ENCODE data around the gene ABCD1. TPM values are rescaled to one million over a fixed set of nuclear protein-coding genes. Genes with fewer than 3 reads are reported as not detected.

The ABCD1 gene
- total RNA-seq, 2 donors from 2014 or later = 9.7 to 97.8 TPM

GRCh38 chrX:153762626-153763173, 38.0 kb downstream of the ABCD1 start:
- Histone ChIP-seq H3K36me3 (no peaks in the 10 kb centered on the region), H3K27me3 (replicated peaks; ENCODE audit: insufficient read depth) (no peaks in the 10 kb centered on the region), H3K27ac (no peak overlapping the region), H3K9me3 (no peaks in the 10 kb centered on the region), H3K4me1 (replicated peaks) (no peaks in the 10 kb centered on the region), H3K4me3 (no peak overlapping the region)
- no peak for TF ChIP-seq POLR2AphosphoS5 (IDR thresholded peaks at IDR 0.05)
- intact Hi-C loops (cut with DNase I) = loop anchor here (5.0 kb wide), 1 partner anchor 185 kb away; no protein-coding TSS in a partner anchor
- WGBS = 87% methylated on average over 13 of the region's 14 CpGs
- DNase-seq (ENCODE audit: low spot score) = no peak

- H3K36me3 ChIP-seq = no peaks in the 10 kb centered on the region
- intact Hi-C loops (cut with DNase I) = loop anchor here (5.0 kb wide), 1 partner anchor 184 kb away; no protein-coding TSS in a partner anchor
- H3K4me1 ChIP-seq (replicated peaks) = no peaks in the 10 kb centered on the region
- no peaks in the 10 kb centered on the region for H3K27me3 ChIP-seq (replicated peaks; ENCODE audit: insufficient read depth)
- TF ChIP-seq POLR2A (IDR thresholded peaks at IDR 0.05) (no peak), POLR2AphosphoS5 (IDR thresholded peaks at IDR 0.05) (no peak), CTCF (IDR thresholded peaks at IDR 0.05) (no peak)
- no peak overlapping the region for H3K27ac ChIP-seq
- H3K4me3 ChIP-seq = no peak overlapping the region
- H3K9me3 ChIP-seq = no peaks in the 10 kb centered on the region
- WGBS = 84% methylated on average over 18 of the region's 18 CpGs
- DNase-seq (ENCODE audit: low spot score) = no peak
Observed at GRCh38 chrX:153763298-153763932, 38.8 kb downstream of the ABCD1 start.

GRCh38 chrX:153763989-153764755, 39.5 kb downstream of the ABCD1 start, which contains the start of gene PLXNB3:
TSS of gene PLXNB3 (plus strand) at chrX:153764249. CDS start at chrX:153765536, 1,287 bp downstream.
- no peaks in the 10 kb centered on the region for H3K27me3 ChIP-seq (replicated peaks; ENCODE audit: insufficient read depth)
- WGBS = no CpG with 5 or more reads among the region's 26 CpGs
- TF ChIP-seq POLR2AphosphoS5 (IDR thresholded peaks at IDR 0.05) (peak; percentile 66), POLR2A (IDR thresholded peaks at IDR 0.05) (peak; percentile 50), CTCF (IDR thresholded peaks at IDR 0.05) (peak; percentile 51 to 91 (median 83))
- peak within 1 kb of the TSS; percentile 21 to 34 for H3K4me3 ChIP-seq
- peak within 1 kb of the TSS; percentile 58 for H3K27ac ChIP-seq
- H3K36me3 ChIP-seq = no peaks in the 10 kb centered on the region
- no peaks in the 10 kb centered on the region for H3K9me3 ChIP-seq
- no peaks in the 10 kb centered on the region for H3K4me1 ChIP-seq (replicated peaks)
- peak; percentile 79 for DNase-seq (ENCODE audit: low spot score)
- intact Hi-C loops (cut with DNase I) = loop anchor here (5.0 kb wide), 1 partner anchor 183 kb away; no protein-coding TSS in a partner anchor

- no peaks in the 10 kb centered on the region for H3K36me3 ChIP-seq
- H3K4me3 ChIP-seq = peak overlapping the region; percentile 21 to 34
- no peaks in the 10 kb centered on the region for H3K9me3 ChIP-seq
- no peaks in the 10 kb centered on the region for H3K4me1 ChIP-seq (replicated peaks)
- peak overlapping the region; percentile 58 for H3K27ac ChIP-seq
- no peak for DNase-seq (ENCODE audit: low spot score)
- no CpG with 5 or more reads among the region's 7 CpGs for WGBS
- TF ChIP-seq CTCF (IDR thresholded peaks at IDR 0.05) (no peak), POLR2A (IDR thresholded peaks at IDR 0.05) (no peak), POLR2AphosphoS5 (IDR thresholded peaks at IDR 0.05) (no peak)
- H3K27me3 ChIP-seq (replicated peaks; ENCODE audit: insufficient read depth) = no peaks in the 10 kb centered on the region
- intact Hi-C loops (cut with DNase I) = loop anchor here (5.0 kb wide), 1 partner anchor 183 kb away; no protein-coding TSS in a partner anchor
Observed at GRCh38 chrX:153764786-153765137, 40.1 kb downstream of the ABCD1 start.
